GM19240 (cell line): ENCODE results near the gene SMARCA4.

Experiments used
- DNase-seq: peaks from one replicate; pipeline ENCODE4 v3.0.0; 2011; ENCODE audit warnings: low spot score; ENCODE audit not compliant: insufficient read length

The SMARCA4 gene

GRCh38 chr19:11033251-11033650 lies 72.4 kb downstream of the SMARCA4 start:
- no peak for DNase-seq

DNA sequence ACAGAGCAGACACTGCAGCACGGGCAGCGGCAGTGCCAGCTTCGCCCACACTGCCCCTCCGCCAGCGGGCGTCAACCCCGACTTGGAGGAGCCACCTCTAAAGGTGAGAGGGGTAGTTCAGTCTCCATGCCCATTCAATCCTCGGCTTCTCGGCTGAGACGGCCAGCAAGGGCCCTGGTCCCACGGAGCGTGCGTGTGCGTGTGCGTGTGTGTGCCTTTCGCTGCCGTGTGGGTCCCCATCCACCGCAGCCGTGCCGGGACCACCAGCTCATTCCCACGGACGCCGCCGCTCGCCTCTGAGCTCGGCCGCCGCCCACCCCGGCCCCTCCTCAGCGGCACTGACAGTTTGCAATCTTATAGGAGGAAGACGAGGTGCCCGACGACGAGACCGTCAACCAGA lies 72.9 kb downstream of the SMARCA4 start:
- DNase-seq, result no peak

GRCh38 chr19:11034449-11035213 lies 73.8 kb downstream of the SMARCA4 start:
- DNase-seq, result no peak

GRCh38 chr19:11035441-11036377 lies 74.9 kb downstream of the SMARCA4 start:
- peak; percentile 97 for DNase-seq

DNA sequence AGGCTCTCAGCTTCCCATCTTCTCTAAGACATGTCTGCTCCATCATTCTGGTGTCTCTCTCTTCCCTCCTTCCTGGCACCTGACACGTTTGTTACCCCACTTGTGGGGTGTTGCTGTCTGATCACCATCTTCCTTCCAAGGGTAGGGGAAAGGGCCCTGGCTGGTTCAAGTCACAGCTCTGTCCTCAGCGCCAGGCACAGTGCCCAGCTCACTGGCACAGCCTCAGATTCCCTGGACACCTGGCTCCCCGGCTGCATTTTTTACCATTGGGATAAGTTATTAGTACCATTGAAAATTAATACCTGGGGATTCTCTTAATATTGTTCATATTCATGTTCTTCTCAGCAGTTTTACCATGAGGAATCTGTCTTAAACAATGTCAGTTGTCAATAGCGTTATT lies 77.7 kb downstream of the SMARCA4 start:
- no peak for DNase-seq

DNA sequence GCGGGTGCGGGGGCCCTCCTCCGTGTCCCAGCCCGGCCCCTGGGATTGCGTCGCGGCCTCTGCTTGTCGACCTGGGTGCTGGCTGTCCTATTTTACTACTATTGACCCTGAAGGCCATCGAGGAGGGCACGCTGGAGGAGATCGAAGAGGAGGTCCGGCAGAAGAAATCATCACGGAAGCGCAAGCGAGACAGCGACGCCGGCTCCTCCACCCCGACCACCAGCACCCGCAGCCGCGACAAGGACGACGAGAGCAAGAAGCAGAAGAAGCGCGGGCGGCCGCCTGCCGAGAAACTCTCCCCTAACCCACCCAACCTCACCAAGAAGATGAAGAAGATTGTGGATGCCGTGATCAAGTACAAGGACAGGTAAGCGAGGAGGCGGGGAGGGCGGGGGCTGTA lies 80.4 kb downstream of the SMARCA4 start:
- DNase-seq, result no peak

DNA sequence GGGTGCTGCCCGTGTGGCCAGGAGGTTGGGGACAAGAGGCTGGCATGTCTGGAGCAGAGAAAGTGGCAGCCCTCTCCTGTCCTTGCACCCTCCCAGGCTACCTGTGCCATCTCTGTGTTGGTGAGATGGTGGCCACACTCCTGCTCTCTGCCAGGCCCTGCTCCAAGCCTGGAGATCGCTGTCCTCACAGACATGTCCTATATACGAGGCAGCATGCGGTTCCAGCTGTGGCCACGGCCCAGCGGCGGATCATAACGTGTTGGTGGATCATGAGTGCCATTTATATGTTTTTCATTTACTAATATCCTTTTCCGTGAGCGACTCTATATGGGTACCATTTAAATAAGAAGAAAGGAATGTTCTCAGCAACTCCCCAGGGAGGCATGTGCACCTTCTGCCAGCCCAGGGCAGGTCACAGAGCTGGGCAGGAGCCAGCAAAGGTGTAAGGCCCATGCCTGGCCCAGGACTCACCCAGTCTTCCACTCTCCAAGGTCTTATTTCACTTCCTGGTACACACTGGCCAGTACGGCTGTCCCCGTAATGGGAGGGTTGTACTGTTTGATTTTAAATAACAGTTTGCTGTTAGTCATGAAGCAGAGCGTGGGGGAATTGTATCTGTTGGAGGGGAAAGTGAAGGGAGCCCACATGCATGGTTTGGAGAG lies 81.3 kb downstream of the SMARCA4 start:
- no peak for DNase-seq

DNA sequence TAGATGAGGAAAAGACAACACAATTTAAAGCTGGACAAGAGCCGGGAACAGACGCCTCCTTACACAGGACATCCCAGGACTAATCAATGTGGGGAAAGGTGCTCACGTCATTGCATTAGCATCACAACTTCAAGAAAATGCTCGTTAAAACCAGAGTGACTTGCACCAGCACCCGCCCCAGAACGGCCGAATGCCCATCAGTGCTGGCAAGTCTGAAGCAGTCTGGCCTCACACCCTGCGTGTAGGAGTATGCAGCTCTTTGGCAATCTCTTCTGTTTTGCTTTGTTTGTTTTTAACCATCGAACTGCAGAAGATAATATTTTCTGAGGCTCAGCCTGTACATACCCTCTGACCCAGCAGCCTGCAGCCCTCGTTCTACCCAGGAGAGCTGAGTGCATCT lies 83.6 kb downstream of the SMARCA4 start:
- DNase-seq, result no peak

GRCh38 chr19:11045536-11045935 lies 84.7 kb downstream of the SMARCA4 start:
- no peak for DNase-seq

- DNase-seq, result no peak
Measured at GRCh38 chr19:11046605-11047354, 86.0 kb downstream of the SMARCA4 start.

DNA sequence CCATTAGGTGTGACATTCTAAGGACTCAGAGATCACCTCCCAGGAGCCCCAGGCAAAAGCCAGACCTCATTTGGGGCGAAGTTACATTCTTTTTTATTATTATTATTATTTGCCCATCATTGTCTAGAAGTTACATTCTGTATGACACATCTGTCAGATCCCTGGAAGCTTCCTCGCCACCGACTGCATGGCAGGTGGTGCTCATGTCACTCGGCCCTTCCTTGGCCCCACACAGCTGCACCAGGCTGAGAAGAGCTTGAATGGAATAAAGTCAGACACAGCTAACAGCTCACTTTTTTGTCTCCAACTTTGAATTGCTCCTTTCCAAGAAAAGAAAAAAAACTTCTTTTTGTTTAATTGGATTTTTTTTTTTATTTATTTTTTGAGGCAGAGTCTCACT lies 87.0 kb downstream of the SMARCA4 start:
- DNase-seq, result no peak

DNA sequence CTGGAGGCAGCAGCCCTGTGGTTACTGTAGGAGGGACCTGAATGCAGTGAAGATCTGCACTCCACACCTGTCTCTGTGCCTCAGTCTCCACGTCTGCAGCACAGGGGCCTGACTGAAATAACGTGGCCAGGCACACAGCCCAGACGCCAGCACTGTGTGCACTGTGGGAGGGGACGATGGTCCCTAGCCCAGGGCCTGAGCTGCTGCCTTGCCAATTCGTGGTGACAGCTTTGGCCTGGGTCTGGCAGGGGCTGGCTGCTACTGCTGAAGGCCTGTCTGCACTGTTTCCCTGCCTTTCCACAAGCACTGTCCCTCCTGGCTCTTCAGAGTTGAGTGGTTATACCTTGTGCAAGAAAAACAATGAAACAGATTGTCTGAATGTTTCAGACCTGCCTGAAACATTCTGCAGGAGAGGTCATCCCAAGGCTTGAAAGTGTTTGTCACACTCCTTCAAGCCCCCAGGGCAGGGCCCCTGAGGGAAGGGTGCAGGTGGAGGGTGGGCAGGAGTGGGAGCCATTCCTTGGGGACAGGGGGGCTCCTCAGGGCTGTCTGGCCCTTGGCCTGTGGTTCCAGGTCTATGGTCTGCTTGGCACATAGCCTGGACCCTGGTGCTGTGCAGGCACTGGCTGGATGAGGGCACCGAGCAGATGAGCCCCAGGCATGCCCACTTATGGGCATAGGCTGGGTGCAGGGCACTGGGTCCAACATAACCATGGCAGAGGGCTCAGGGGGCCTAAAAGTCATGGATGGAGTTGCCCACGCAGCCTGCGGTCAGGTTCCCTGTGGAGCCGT lies 89.7 kb downstream of the SMARCA4 start:
- DNase-seq, result no peak

DNA sequence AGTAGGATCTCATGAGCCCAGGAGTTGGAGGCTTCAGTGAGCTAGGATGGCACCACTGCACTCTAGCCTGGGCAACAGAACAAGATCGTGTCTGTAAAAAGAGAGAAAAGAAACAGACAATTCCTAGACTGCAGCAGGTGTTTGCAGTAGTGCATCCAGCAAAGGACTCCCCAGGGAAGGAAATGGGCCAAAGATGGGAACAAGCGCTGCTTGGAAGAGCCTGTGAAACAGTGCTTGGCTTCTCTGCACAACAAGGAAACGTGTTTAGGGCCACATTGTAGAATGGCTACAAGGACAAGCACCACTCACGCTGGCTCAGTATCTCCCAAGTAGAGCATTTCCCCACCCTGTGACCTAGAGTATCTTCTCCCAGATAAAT lies 93.0 kb downstream of the SMARCA4 start:
- no peak for DNase-seq

GRCh38 chr19:11054200-11054599 lies 93.4 kb downstream of the SMARCA4 start:
- no peak for DNase-seq

GRCh38 chr19:11054628-11055027 lies 93.8 kb downstream of the SMARCA4 start:
- no peak for DNase-seq

DNA sequence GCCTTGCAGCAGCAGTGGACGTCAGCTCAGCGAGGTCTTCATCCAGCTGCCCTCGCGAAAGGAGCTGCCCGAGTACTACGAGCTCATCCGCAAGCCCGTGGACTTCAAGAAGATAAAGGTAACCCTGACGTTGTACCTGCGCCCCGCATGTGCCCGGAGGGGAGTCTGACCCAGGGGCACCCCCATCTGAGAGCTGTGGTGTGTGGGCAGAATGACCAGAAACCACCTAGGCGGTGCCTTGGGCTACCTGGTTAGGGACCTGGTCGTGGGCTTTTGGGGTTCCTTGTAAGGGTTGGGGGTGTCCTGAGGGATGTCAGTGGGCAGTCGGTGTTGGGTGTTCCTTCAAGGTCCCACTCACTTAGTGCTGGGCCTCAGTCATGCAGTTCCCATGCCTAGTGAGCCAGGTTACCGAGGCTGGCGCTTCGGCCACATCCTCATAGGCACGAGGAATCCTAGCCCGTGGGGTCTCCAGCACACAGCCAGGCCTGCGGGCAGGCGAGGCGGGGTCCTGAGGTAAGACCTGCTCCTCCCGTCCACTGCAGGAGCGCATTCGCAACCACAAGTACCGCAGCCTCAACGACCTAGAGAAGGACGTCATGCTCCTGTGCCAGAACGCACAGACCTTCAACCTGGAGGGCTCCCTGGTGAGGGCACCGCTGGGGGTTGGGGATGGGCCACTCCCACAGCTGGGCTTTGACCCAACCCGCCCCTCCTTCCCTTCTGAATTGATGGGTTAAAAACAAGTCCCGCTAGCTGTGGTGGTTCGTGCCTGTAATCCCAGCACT lies 97.6 kb downstream of the SMARCA4 start:
- no peak for DNase-seq

GRCh38 chr19:11059511-11060358 lies 98.9 kb downstream of the SMARCA4 start:
- DNase-seq, result no peak

DNA sequence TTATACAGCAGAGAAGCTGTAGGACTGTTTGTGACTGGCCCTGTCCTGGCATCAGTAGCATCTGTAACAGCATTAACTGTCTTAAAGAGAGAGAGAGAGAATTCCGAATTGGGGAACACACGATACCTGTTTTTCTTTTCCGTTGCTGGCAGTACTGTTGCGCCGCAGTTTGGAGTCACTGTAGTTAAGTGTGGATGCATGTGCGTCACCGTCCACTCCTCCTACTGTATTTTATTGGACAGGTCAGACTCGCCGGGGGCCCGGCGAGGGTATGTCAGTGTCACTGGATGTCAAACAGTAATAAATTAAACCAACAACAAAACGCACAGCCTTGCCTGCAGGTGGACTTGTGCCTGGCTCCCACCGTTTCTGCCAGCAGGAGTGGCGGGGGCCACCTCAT lies 101.1 kb downstream of the SMARCA4 start:
- DNase-seq, result no peak

DNA sequence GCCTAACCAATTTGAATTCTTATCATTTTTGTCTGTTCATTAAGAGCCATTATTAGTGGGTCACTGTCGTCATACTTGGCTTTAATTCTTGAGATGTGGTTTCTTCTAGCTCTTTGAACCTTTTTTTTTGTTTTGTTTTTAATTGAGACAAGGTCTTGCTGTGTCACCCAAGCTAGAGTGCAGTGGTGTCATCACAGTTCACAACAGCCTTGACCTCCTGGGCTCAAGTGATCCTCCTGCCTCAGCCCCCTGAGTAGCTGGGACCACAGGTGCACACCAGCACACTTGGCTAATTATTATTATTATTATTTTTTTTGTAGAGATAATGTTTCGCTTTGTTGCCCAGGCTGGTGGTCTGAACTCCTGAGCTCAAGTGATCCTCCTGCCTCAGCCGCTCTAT lies 102.6 kb downstream of the SMARCA4 start:
- DNase-seq, result no peak
